Left lung (tissue), 10 donors: Measurements from ENCODE around the gene PDGFRB. TPM values are rescaled to one million over a fixed set of nuclear protein-coding genes. Genes with fewer than 3 reads are reported as not detected.

Source experiments
- ATAC-seq: fragments of 200-7000 bp; cut with Tn5 transposase; one replicate; pipeline ENCODE4 v1.9.1; 2020; ENCODE audit warnings: moderate library complexity
- DNase-seq, 4 donors: peaks; one replicate each; pipeline ENCODE4 v3.0.0-alpha.2; 2013 to 2020
- H3K27ac ChIP-seq, 2 donors: fragments of 200-600 bp; sonication (generic) in 1 of 2; one replicate each; pipeline versions ENCODE4 v1.5.0 to v1.8.0; 2020 to 2021
- H3K27me3 ChIP-seq, 2 donors: fragments of 200-600 bp; sonication (generic) in 1 of 2; one replicate each; pipeline versions ENCODE4 v1.5.0 to v1.8.0; 2020 to 2021
- H3K36me3 ChIP-seq, 2 donors: fragments of 200-600 bp; sonication (generic) in 1 of 2; one replicate each; pipeline versions ENCODE4 v1.5.0 to v1.8.0; 2020 to 2021
- H3K4me1 ChIP-seq, 2 donors: fragments of 200-600 bp; one replicate each; pipeline ENCODE4 v1.8.0; 2021
- H3K4me3 ChIP-seq, 2 donors: fragments of 200-600 bp; sonication (generic) in 1 of 2; one replicate each; pipeline versions ENCODE4 v1.5.0 to v1.8.0; 2020 to 2021; ENCODE audit warnings: mild to moderate bottlenecking in 1 of 2
- H3K9me3 ChIP-seq, 2 donors: fragments of 200-600 bp; sonication (generic) in 1 of 2; one replicate each; pipeline versions ENCODE4 v1.5.0 to v1.8.0; 2020 to 2021
- intact Hi-C, 2 donors: fragments of 100-400 bp; cut with DNase I; formaldehyde crosslinking; loops; one replicate each; pipeline versions ENCODE4 v1.11.2 to v1.14.2; 2022
- polyA plus RNA-seq, 6 donors: library from polyadenylated mRNA; unstranded; fragments of 120-200 nt; gene quantifications; one replicate each; pipeline ENCODE4 v1.2.1, GENCODE V29; 2013; ENCODE audit not compliant: insufficient read length in 6 of 6
- total RNA-seq, 2 donors: library from RNA; stranded (reverse); fragmentation: NEBNext Ultra II Directional; extraction: Animal tissue kit (Norgen Biotek cat#: 25700); gene quantifications; one replicate each; pipeline ENCODE4 v1.2.1, GENCODE V29; 2021
- TF ChIP-seq, protein P1 (sequence below), 2 donors: fragments of 200-600 bp; sonication (generic) in 1 of 2; IDR thresholded peaks; one replicate each; pipeline versions ENCODE4 v1.5.0 to v1.8.0; 2021; ENCODE audit warnings: antibody characterized with exemption in 2 of 2
- donor health status: DM: no; HTN: yes; CAD: no.
- donor health status: DM: no; HTN: no; CAD: no.

Gene PDGFRB
- total and polyA plus RNA-seq, 8 donors: 129 to 227 (median 214) TPM

DNA sequence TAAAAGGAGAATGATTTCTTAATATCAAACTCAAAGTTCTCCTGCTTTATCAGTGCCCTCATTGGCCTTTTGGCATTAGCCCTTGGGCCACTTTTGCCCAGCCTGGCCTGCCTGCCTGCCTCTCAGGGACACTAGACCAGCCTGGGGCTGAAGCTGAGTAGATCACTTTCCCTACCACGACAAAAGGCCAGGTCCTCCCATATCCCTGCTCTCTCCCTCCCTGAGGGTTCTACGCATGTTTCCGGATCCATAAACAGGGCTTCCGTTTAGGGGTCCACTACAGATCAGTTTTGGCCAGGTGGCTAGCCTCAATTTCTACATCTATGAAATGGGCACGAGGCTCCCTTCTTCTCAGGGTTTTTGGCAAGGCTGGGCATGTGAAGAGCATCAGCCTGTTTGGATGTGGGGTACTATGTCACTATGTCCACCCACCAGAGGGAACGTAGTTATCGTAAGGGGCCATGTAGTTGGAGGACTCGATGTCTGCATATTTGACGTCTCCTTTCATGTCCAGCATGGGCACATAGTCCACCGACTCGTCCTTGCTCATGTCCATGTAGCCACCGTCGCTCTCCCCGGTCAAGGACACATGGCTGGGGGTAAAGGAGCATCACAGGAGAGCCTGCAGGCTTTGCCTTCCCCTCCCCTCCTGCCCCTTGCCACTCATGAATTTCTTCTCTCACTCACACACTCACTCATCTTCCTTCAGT is 34.0 kb downstream of the PDGFRB start:
- ATAC-seq (no peak), DNase-seq (peak in 1 of 4 donors; percentile 14)
- Histone ChIP-seq H3K36me3 (peaks cover 0 to 22% of the 10 kb centered on the region in 2 donors), H3K4me1 (peaks cover 0 to 25% of the 10 kb centered on the region in 2 donors), H3K27ac (no peak overlapping the region), H3K4me3 (no peak overlapping the region), H3K9me3 (no peaks in the 10 kb centered on the region), H3K27me3 (no peaks in the 10 kb centered on the region)
- intact Hi-C loops: no loop called here
- TF ChIP-seq, protein P1, sequence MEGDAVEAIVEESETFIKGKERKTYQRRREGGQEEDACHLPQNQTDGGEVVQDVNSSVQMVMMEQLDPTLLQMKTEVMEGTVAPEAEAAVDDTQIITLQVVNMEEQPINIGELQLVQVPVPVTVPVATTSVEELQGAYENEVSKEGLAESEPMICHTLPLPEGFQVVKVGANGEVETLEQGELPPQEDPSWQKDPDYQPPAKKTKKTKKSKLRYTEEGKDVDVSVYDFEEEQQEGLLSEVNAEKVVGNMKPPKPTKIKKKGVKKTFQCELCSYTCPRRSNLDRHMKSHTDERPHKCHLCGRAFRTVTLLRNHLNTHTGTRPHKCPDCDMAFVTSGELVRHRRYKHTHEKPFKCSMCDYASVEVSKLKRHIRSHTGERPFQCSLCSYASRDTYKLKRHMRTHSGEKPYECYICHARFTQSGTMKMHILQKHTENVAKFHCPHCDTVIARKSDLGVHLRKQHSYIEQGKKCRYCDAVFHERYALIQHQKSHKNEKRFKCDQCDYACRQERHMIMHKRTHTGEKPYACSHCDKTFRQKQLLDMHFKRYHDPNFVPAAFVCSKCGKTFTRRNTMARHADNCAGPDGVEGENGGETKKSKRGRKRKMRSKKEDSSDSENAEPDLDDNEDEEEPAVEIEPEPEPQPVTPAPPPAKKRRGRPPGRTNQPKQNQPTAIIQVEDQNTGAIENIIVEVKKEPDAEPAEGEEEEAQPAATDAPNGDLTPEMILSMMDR (IDR thresholded peaks at IDR 0.05): no peak

DNA sequence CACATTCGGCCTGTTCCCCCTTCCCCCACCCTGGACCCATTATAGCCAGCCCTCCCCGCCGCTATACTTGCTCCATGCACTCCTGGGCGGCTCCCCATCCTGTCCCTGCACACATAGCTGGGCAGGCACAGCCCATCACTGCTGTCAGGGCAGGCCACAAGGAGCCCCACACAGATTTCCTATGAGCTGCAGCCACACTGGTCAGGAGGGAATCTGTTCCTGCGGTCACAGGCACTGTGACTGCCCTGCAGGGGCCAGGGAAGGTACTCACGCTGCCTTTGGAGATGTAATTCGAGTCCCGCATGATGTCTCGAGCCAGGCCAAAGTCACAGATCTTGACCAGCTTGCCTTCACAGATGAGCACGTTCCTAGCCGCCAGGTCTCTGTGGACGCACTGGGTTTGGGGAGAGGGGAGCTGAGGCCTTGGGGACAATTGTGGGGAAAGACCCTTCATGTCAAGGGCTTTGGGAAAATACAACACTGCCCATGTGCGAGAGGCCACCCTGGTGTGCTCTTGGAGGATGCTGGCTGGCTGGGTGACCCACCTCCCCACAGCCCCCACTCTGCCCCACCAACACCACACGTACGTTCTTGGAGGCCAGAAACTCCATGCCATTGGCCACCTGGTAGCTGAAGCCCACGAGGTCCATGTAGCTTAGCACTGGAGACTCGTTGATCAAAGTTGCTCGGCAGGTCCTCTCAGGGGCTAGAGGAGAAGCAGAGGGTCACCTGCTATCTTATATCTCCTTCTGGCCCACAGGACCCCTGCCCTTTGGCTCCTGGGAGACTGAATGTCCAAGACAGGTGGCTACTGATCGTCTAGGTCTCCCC is 34.8 kb downstream of the PDGFRB start:
- Histone ChIP-seq H3K4me1 (peaks cover 0 to 25% of the 10 kb centered on the region in 2 donors), H3K4me3 (no peak overlapping the region), H3K9me3 (no peaks in the 10 kb centered on the region), H3K27ac (no peak overlapping the region), H3K36me3 (peaks cover 0 to 23% of the 10 kb centered on the region in 2 donors), H3K27me3 (no peaks in the 10 kb centered on the region)
- TF ChIP-seq, protein P1 (IDR thresholded peaks at IDR 0.05): no peak
- ATAC-seq: no peak
- intact Hi-C loops: no loop called here
- peak in 1 of 4 donors; percentile 25 for DNase-seq

DNA sequence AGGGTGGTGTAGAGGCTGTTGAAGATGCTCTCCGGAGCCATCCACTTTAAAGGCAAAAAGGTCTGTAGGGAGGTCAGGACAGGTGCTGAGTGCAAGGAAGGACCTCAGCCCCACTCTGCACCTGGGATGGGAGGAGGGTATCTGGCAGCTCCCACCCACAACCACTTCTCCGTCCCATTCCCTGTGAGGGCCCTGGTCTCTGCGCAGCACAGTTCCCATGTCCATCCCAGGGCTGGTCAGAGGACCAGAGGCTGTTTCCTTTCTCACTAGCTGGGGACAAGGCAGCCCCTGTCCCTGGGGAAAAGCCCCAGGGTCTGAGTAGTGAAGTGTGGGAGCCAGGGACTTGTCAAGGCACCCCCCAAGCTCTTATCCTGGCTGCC is 35.6 kb downstream of the PDGFRB start:
- TF ChIP-seq, protein P1 (IDR thresholded peaks at IDR 0.05): no peak
- ATAC-seq (no peak), DNase-seq (peak in 1 of 4 donors; percentile 11)
- H3K36me3 ChIP-seq: peaks cover 0 to 22% of the 10 kb centered on the region in 2 donors
- H3K27ac ChIP-seq: no peak overlapping the region
- peaks cover 0 to 25% of the 10 kb centered on the region in 2 donors for H3K4me1 ChIP-seq
- intact Hi-C loops: no loop called here
- no peaks in the 10 kb centered on the region for H3K27me3 ChIP-seq
- H3K9me3 ChIP-seq: no peaks in the 10 kb centered on the region
- no peak overlapping the region for H3K4me3 ChIP-seq

DNA sequence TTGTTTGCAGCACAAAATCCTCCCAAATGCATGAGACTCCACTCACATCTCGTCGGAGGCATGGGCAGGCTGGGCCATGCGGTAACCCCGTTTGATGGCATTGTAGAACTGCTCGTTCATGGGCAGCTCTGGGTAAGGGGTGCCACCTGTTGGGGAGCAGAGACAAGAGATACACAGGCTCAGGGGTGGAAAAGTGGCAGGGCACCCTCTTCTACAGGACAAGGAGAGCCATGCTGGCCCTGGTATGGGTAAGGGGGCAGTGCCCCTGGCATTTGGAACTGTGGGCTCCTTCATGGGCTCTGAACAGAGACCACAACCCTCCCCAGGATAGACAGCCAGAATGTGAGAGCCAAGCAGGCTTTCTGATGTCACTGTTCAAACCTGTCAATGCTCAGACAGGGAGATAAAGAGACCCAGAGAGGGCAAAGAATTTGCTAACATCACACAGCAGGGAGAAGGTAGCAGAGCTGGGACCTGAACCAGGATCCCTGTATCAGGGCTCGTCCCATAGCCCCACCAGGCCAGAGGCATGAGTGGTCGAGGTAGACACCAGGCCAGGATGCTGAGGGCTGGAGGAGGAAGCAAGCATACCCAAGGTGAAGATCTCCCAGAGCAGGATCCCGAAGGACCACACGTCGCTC is 36.1 kb downstream of the PDGFRB start:
- Histone ChIP-seq H3K27ac (no peak overlapping the region), H3K4me3 (no peak overlapping the region), H3K9me3 (no peaks in the 10 kb centered on the region), H3K27me3 (no peaks in the 10 kb centered on the region), H3K4me1 (peaks cover 0 to 25% of the 10 kb centered on the region in 2 donors), H3K36me3 (peaks cover 0 to 22% of the 10 kb centered on the region in 2 donors)
- intact Hi-C loops: no loop called here
- TF ChIP-seq, protein P1 (IDR thresholded peaks at IDR 0.05): no peak
- ATAC-seq (no peak), DNase-seq (peak in 1 of 4 donors; percentile 32)
